NCI-H2081 treated with DMSO at 0.1 percent for 48 hours (cell line): ENCODE results near the gene MRC1.

Experiments
- DNase-seq: peaks from one replicate; lab custom pipeline; 2025; lab: John Stamatoyannopoulos, UW

MRC1 gene

DNA sequence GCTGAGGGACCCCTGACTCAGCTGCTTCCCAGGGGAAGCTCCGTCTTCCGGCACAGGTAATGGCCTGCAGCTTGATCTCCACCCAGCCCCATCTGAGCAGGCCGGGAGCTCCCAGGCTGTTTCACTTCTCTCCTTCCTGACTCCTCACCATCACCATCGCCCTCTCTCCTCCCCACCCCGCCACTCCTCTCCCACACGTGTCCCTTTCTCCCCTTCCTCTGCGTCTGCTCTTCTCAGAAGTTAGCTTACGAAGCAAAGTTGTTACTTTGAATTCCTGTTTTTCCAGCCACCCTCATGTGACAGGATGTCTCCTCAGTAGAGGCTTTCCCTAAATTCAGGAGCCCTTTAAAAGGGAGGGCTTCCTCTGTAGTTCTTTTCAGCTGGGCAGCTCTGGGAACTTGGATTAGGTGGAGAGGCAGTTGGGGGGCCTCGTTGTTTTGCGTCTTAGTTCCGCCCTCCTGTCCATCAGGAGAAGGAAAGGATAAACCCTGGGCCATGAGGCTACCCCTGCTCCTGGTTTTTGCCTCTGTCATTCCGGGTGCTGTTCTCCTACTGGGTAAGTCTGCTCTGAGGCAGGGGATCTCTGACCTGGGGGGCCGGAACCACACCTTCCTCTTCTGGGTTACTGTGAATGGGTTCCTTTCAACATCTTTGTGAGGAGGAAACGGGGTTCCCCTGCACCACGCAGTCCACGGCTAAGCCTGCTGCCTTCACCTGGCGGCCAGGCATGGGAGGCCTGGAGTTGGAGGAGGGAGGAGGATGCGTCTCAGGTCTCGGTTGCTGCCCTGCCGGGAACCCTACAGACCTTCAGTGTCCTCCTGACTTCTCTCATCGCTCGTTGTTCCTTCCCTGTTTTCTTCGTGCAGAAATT lies at the start of gene MRC1:
Gene MRC1, plus strand, starts transcription at position 378 of the 871 bp plus-strand sequence. Its CDS starts 118 bp downstream, at position 496.
- no peak for DNase-seq

DNA sequence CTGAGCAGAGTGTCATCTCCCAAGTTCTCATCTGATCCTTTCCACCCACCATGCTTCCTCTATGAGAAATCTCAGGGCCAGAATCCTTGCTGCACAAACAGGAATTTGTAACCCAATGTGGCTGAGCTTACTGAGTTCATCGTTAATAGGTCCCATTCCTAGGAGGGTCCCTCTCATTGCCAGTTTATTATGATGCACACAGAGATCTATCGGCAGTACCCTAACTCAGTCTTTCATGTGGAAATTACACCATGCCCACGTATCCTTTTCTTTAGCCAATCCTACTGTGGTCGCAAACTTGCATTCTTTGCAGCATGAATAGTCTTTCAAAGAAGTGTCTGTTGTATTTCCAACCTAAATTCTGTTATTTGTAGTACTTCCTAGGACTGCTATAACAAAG lies 45.0 kb upstream of the MRC1 start:
- no peak for DNase-seq

DNA sequence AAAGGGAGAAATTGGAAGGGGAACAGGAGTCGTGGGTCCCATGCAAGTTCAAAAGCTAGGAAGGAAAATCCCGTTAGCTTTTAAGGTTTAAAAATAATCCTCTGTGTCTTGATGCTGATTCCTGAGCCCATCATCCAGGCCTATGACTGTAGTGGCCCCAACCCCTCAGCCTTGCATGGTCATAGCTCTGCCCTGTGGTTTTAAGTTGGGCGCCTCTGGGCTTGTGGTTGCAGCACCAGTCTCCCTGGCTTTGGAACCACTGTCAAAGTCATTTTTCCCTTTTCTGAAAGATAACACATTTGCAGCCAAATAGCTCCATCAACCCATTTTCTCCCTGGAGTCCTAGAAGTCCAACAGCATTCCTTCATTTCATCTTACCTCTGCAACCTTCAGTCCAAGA lies 43.5 kb upstream of the MRC1 start:
- DNase-seq: no peak

DNA sequence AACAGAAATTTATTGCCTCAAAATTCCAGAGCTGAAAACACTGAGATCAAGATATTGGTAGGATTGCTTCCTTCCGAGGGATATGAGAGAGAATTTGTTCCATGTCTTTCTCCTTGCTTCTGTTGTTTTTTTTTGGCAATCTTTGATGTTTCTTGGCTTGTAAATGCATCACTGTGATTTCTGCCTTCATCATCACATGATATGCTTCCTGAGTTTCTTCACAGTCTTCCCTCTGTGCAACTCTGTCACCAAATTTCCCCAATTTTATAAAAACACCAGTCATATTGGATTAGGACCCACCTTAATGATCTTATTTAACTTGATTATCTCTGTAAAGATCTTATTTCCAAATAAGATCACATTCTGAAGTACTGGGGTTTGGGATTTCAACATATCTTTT lies 42.4 kb upstream of the MRC1 start:
- DNase-seq: no peak

DNA sequence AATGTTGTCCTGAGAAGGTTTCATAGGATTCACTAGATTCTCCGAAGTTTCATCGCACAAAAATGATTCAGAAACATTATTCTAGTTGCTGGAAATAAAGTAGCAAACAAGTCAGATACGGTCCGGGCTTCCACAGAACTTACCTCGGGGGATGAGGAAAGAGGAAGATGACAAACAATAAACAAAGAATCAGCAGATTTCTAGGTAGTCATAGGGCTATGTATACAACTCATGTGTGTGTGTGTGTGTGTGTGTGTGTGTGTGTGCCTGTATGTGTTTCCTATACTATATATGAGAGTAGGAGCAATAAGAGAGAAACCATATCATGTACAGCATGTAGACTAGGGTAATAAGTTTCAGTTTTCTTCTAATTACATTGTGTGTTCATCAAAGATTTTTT lies 40.7 kb upstream of the MRC1 start:
- no peak for DNase-seq

DNA sequence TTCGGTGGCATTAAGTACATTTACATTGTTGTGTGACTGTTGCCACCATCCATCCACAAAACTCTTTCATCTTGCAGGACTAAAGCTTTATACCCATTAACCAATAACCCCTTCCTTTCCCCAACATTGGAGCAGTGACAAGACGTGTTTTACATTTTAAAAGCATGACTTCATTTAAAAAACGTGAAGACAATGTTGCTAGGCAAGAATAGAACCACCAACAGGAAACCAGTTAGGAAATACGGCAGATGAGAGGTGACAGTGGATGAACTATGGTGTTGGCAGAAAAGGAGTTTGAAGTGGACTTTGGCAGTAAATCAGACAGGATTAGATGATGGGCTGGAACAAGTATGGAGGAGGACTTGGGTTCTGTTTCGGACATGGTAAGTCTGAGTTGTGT lies 40.2 kb upstream of the MRC1 start:
- DNase-seq: no peak

DNA sequence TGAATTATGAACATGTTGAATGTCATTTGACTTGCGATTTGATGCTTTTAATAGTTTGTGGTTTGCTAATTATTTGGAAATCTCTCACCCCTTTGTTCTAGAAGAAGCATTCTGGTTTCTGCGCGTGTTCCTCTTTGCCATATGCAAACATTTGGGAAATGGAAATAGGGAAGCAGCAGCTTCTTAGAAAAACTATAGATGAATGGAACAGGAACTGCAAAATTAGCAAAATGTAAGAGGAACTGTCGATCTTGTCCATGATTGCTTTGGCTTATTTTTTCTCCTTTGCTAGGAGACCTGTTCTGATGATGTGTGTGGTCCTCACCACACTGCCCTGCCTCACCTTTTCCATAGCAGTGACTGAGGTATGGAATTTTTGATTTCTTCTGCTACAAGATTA lies 38.1 kb upstream of the MRC1 start:
- no peak for DNase-seq

DNA sequence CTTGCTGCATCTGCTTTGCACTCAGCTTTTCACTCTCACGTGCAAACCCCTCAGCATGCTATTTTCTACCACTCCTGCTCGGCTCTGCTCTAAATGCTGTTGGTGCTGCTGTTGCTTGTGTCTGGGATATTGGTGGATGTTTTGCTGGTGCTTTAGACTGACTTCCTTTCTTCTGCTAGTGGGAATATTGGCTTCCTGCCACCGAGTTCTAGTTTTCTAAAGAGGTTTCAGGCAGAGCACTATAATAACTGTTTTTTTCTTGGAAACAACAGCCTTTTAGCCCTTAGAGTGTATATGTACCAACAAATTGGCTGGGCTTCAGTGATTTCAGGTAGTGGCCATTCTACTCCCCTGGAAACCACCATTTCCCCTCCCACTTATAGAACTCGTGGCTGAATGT lies 29.4 kb upstream of the MRC1 start:
- DNase-seq: no peak

DNA sequence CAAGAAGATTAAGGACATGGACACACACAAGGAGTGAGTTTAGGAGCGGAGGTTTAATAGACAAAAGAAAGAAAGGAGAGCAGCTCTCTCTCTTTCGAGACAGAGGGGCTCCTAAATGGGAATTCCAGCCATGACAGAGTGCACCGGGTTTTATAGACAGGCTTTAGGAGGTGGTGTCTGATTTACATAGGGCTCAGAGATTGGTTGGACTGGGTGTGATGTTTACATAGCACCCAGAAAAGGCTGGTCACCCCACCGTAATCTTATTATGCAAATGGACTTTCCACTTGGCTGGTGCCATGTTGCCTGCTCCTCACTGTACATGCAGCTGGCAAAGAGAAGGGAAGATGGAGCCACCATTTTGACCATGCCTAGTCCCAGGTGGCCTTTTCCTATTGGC lies 28.4 kb upstream of the MRC1 start:
- DNase-seq: no peak

DNA sequence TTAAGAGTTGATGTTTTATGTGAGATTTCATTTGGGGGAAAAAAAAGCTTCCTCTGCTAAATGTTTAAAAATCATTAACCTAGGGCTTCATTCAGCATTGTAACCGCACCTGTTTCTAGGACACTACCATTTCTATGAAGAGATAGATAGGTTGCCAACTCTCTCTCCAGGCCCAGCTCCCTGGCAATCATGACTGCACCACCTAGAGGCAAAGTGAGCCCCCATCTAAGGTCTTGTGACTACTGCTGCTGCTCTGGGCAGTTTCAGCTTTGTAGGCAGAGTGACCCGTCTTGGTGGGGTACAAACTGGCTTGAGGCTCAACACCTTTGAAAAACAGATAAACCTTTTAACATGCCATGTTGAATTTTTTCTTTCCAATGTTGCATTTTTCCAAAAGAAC lies 27.3 kb upstream of the MRC1 start:
- DNase-seq: no peak

DNA sequence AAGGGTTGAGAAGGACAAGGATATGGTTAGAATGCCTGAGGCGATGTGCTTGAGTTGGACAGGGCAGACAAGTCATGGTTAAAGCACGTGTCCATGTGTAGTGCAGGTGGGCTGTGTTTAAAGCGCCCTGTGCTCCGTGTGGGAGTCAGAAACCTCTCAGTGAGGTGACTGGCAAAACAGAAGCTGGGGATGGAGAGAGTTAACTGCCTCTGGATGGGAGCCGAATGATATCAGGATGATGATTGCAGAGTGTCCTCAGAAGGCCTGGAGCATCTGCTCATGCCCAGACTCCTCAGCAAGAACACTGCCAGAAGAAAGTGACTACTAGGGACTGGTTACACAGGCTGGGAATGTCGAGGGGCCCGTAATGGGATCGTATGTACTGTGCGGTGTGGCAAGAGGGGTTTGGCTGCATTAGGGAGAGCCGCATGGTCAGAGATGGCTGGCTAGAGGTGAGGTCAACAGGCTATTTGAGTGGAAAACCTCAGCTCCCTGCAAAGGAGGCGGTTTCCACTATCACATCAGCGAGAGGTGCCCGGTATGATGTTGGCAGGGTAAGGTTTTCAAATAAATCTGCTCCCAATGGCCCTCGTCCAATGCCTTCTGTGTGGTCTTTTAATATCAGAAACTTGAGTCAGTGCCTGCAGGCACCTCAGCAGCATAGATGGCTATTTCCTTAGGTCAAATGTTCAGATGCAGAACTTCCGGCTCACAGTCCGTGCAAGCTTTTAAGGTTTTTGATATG lies 26.1 kb upstream of the MRC1 start:
- DNase-seq: no peak

DNA sequence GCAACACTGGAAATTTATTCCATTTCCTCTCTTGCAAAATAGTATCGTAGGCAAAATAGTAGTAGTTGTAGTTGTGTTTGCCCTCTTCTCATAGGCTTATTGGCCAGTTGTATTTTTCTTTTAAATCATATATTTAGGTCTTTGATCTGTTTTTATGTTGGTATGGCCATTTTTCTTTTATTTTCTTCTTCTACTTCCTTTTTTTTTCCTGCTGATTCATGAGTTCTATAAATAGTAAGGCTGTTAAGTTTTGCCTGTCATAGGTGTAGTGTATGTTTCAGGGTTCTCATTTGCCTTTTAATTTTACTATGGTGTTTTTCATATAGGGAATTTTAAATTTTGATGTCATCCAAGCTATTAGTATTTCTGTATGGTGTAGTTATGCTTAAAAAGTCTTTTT lies 25.4 kb upstream of the MRC1 start:
- no peak for DNase-seq

DNA sequence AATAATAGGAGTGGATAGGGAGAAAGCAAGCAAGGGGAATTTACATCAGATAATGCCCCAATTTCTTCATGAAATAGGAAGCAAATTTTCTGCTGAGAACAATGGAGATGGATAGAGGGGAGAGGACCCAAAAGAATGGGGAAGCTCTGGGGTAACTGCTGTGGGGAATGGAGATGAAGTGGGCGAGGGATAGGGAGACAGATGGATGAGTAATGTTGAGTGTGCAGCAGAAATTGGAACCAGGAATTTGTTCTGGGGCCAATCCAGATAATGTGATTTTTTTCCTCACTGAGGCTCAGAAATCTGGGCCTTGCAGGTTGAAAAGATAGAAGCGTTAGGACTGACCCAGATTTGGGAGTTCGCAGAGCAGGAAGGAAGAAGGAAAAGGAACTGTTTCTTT lies 24.5 kb upstream of the MRC1 start:
- DNase-seq: no peak

DNA sequence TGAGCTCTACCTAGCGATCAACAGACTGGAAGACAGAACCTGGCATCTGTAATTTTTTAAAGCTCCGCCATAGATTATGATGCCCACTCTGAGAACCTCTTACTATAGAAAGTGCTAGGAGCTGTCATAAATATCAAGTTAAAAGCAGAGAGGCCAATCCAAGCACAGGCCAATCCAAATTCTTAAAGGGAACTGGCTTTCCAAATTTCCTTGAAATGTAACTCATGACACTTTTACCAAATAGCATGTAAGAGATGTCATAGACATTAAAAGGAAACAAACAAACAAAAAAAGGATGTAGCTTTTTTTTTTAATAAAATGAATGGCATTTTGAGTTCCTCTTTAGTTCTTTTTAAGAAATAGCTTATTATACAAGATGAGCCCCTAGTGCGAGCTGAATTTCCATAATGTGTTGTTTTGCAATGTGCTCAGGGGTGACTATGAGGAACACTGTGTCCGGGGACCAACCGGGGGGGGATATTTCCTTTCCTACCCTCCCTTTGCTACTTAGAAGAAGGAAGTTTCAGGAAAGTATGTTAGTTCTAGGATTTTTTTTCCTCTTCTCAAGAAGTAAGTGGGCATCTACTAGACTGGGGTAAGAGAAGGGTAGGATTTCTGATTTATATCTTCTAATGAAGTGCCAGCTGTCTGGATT lies 23.7 kb upstream of the MRC1 start:
- DNase-seq: no peak

DNA sequence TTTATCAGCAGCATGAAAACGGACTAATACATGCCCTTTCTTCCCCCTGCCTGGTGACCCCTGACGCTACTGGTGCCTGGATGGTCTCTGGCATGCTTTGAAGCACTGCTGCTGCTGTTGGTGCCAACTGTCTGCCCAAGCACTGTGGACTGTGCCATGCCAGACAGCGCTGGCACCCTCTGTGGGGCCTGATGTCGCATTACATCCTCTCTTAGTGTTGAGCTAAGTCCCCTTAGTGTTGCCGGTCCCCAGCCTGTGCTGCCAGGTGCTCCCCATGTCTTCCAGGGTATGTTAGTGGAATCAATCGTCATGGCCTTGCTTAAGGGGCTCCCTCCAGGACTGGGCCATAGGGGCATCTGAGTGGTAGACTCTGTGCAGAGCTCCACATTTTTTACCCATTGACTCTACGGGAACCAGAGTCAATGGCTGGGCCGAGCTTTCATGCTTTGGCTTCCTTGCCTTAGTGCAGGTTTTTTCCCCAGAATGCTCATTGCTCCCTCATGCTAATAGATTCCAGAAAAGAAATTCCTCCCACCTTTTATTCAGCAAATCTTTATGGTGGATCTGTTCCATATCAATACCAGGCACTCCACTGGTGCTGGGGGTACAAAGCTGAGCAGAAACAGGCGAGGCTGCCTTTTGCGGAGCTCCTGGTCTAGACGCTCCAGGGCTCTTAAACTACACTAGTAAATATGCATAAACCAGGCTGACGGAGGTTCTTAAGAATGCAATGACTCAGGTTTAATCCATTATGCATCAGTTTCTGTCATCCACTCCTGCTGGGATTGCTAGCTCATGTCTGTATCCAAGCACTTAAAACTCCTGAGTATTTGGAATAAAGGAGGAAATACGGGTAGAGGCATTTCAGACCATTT lies 21.8 kb upstream of the MRC1 start:
- no peak for DNase-seq

DNA sequence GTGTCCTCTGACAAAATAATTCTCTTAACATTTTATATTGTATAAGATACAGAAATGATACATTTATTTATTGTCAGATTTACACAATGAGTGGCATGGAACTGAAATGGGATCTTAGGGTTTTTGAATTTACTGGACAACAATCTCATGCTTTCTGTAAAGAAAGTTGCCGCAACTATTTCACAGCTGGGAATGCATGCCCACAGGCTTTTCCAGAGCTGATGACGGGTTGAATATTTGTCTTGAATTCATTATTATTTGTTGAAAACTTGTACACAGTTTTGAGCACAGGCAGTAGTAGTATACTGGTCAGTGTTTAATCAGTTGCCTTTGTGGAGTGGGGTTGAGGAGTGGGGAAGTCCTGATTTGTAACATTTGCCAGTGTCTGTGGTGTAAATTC lies 20.5 kb upstream of the MRC1 start:
- DNase-seq: no peak

DNA sequence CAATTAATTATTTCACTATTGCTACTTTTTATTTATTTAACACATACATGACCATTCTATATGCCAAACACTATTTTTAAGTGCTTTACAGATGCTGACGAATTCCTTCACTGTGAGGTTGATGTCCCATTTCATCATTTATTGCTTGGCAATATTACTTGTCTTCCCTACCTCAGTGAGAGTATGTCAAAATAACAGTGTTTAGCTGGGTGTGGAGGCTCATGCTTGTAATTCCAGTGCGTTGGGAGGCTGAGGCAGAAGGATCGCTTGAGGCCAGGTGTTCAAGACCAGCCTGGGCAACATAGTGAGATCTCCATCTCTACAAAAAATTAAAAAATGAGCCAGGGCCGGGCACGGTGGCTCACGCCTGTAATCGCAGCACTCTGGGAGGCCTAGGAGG lies 19.8 kb upstream of the MRC1 start:
- DNase-seq: no peak

DNA sequence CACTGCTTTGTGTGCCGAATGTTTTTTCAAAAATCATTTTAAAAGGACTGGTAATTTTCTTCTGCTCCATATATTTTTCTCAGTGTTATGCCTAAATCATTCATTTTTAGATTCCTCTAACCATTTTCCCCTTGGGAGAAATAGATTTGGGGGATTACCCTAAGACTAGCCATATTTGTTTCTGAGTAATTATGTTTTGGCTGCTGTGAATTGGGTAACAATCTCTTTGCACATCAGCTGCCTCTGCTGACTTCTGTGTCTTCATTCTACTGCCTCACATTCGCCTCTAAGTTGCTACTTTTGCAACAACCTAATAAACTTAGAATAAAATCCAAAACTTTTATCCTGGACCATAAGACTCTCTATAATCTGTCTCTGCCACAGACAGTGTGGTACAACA lies 18.5 kb upstream of the MRC1 start:
- no peak for DNase-seq

DNA sequence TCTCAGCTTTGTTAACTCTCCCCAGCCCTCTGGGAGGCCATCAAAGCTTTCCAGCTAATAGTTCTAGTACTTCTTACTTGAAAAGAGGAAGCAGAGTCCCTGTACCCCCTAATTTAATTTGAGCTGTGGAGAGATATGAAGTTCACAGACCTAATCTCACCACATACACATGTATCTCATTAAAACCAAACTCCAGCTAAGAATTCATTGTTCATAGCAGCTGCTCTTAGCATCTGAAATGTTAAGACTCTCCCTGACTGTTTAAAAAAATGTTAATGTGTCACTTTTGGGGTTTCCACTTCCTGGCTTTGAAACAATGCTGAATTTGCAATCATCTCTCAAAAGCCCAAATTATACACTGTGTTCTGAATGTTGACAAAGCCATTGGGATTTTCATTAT lies 16.2 kb upstream of the MRC1 start:
- DNase-seq: no peak

DNA sequence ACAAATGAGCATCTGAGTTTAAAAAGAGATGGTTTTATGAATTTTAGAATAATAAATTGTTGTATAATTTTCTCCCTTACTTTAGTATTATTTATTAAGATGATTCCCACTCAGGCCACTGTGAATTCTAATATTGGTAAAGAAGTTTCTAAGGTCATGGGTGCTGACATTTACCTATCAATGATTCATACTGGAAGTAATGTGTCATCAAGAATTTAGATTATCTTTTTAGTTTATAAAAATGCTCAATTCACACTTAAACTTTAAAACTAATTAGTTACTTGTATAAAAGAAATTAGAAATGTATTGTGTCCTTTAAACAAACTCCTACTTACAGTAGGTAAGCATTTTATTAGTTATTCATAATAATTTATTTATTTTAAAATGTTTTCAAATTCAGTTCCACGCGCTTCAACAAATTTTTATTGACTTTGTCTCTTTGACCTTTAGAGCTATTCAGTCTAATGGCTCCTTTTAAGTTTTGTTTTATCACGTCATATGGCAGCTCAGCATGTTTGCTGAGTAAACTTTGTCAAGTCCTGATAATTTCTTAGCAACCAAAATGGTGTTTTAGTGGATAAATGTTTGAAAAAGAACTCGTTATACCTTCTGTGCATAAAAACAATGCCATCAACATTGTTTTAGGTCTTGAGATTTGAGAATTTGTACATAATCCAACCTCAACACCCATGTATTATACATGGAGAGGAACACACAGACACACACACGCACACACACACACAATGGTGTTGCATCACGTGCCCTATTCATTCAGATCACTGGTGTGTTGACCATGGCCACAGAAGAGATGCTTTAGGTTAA lies 15.1 kb upstream of the MRC1 start:
- peak; percentile 9 for DNase-seq

DNA sequence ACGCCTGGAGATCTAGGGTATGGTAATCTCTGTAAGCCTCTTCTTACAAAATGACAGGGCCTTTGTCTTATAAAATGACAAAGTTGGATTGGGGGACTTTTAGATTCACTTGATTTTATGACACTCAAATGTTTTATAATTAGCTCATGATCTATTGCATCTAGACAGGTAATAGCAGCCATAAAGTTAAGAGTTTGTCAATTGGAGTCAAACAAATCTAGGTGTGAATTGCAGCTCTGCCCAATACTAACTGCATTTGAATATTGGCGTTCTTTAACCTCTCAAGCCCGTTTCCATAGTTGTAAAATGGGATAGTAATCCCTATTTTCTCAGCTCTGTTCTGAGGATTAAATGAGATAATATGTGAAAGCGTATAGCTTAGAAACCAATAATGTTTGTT lies 14.1 kb upstream of the MRC1 start:
- no peak for DNase-seq
